ENCODE measurements around the gene FHAD1.
A peak's percentile ranks its signal among the peaks of the same experiment; 100 is the strongest.

Gene FHAD1

DNA sequence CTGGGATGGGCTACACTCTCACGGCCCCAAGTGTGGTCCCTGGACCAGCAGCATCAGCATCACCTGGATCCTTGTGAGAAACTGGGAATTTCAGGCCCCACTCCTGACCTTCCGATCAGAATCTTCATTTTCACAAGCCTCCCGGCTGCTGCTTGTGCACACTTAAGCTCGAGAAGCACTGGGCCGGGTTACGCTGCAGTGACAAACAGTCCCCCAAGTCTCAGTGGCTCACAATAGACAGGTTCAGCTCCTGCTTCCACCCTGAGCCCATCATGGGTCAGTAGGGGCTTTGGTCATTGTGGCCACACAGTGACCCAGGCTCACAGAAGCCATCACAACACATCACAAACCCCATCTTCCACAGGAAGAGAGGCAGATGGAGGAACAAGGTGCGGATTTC lies 63.5 kb downstream of the FHAD1 start:
- DNase-seq, result no peak

DNA sequence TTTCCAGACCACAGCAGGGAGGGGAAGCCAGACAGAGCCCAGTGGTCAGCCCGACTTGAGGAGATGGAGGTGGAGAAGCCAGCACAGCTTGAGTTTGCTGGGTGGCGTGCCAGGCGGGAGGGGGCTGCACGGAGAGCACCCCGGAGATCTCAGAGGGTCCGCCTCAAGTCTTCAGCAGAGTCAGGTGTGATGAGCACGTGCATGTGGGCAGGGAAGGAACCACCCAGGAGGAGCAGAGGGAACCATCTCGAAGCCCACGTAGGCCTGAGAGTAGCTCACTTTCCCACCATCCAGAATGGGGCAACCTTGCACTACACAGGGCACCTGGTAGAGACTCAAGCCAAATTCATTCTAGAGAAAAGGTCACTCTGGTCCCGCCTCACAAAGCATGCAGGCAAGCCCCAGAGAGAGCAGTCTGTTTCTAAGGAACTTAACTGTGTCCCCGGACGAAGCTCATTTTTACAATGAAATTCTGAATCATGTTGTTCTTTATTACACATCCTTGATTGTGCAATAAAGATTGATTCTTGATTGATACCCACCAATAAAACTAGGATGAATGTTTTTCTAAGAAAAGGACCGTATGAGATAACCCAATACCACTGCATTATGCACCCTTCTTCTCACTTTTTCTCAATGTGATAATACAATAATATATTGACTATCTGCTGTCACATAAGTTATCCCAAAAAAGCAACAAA lies 64.2 kb downstream of the FHAD1 start:
- DNase-seq, result no peak

DNA sequence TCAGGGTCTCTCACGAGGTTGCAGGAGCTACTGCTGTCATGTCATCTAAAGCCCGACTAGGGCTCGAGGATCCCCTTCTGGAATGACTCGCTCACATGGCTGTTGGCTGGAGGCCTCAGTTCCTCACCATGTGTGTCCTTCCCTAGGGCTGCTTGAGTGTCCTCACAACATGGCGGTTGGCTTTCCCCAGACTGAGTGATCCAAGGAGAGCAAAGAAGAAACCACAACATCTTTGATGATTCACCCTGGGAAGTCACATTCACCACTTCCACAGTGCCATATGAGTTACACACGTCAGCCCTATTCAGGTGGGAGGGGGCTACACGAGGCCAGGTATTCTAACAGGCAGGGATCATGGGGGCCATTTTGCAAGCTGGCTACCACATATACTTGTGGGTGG lies 64.9 kb downstream of the FHAD1 start:
- no peak for DNase-seq

GRCh38 chr1:15312626-15313411 lies 65.8 kb downstream of the FHAD1 start:
- DNase-seq, result no peak

DNA sequence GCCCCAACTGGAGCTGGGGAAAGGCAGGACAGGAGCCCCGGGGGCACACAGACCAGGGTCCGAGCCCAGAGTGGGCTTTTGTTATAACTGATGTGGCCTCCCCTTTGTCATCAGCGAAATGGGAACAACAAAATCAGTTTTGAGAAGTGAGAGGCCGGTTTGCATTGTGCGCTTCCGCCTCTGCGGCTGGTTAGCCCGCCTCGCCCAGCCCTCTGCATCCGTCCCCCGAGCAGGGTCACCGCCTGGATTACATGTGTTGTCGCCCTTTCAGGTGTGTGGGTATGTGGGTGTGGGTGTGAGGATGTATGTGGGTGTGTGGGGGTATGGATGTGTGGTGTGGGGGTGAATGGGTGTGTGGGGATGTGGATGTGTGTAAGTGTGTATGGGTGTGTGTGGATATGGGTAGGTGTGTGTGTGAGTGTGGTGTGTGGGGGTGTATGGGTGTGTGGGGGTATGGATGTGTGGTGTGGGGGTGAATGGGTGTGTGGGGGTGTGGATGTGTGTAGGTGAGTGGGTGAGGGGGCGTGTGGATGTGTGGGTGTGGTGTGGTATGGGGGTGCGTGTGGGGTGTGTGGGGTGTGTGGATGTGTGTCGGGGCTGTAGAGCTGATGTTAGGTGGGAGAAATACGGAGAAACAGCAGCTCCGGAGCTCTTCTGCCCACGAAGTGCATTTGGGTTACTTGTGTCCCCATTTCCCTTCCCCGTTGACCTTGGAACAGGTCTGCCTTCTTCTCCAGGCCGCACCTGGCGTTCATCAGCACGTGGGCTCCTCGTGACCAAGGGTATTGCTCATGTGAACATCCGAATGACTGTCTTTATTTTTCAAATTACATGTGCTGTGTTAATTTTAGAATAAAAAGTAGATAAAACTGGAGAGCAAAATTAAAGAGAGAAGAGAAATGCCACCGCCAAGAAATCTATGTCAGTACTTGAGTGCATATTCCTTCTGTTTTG lies 67.6 kb downstream of the FHAD1 start:
- DNase-seq, result no peak

DNA sequence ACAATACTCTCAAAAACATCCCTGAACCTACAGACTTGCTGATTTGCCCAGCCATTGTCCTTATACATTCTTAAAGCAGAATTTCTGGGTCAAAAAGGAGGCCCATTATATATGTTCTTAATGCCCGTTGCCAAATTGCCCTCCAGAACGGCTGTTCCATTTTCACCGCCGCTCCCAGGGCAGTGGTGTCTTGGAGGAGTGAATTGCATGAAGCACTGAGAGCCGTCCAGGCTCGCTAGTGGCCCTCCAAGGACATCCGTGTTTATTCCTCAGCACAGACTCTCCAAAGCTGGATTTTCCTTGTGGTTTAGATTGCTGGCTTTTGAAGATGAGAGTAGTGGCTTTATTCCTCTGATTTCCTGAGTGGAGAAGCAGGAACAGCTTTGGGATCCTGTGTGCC lies 68.8 kb downstream of the FHAD1 start:
- DNase-seq, result no peak

DNA sequence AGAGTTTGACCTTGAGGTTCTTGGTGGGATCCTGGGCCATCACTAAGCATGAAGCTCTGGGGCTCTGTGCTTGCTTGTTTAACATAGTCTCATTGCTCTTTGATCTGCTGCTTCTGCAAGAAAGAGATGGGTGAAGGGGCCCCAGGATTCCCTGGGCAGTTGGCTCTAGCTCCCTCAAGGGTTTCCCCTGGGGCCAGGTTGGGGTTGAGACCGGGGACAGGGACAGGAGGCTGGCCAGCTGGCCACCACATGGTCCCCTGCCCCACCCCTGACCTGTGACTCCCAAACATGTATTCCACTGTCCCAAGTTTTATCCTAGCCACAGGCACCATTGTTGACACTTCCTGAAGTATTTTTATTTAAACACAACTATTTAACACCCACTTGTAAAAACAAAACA lies 69.5 kb downstream of the FHAD1 start:
- no peak for DNase-seq

GRCh38 chr1:15320267-15320666 lies 73.2 kb downstream of the FHAD1 start:
- DNase-seq, result no peak

DNA sequence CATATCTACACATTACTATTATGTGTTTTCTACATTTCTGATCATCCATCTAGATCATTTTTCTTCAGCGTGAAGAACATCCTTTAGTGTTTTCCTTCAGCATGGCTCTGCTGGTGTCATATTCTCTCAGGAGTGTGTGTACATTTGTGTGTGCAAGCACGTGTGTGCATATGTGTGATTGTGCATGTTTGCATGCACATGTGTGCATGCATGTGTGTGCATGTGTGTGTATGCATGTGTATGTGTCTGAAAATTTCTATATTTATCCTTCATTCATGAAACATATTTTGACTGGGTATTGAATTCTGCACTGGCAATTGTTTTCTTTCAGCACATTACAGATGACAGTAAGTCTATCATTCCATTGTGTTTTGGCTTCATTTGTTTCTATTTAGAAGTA lies 74.6 kb downstream of the FHAD1 start:
- no peak for DNase-seq

DNA sequence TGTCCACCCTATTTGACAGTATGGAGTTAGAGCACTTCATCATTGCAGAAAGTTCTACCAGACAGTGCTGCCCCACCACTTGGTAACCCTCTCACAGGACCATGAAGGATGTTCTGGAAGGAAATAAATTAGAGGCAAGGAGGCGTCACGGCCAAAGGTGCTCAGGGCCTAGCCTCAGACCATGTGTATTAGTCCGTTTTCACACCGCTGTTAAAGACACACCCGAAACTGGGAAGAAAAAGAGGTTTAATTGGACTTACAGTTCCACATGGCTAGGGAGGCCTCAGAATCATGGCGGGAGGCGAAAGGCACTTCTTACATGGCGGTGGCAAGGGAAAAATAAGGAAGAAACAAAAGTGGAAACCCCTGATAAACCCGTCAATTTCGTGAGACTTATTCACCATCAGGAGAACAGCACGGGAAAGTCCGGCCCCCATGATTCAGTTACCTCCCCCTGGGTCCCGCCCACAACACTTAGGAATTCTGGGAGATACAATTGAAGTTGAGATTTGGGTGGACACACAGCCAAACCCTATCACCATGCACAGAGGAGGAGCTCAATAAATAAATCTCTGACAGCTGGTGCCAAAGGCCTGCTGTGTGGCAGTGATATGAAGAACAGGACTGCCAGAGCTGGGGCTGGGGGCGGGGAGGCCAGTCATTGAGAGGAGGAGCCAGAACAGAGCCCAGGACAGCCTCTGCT lies 75.8 kb downstream of the FHAD1 start:
- no peak for DNase-seq

GRCh38 chr1:15323351-15323988 lies 76.4 kb downstream of the FHAD1 start:
- DNase-seq, result peak; percentile 55

DNA sequence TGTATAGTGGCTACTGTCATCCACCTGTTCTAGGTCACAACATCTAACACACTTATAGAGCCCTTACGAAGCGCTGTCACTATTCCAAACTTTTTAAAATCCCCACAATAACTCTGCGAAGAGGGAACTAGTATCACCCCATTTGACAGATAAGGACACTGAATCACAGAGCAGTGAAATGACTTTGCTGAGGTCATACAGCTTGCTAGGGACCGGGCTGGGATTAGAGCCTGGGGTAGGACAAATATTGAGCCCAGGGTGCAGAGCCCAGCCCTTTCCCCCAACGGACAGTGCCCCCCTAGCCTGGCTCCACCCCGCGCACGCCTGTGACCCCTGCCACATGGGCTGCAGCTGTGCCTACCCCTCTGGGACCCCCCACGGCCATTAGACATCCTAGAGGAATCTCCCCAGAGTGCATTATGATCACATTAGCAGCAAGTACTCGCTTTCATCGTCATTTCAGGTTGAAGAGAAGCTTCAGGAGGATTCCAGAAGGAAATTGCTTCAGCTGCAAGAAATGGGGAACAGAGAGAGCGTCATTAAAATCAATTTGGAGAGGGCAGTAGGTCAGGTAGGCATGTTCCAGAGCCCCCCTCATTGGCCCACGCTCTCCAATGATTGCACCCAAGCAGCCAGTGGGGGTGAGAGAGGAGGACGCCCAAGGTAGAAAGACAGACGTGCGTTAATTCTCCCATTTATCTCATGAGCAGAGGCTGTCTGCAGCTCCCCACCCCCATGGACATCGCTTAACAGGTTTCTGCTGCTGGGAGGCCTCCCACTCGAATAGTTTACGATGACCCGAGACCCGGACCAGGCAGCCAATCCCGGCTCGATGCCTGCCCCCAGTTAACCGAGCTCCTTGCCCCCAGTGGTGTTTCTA lies 77.2 kb downstream of the FHAD1 start:
- DNase-seq, result no peak

DNA sequence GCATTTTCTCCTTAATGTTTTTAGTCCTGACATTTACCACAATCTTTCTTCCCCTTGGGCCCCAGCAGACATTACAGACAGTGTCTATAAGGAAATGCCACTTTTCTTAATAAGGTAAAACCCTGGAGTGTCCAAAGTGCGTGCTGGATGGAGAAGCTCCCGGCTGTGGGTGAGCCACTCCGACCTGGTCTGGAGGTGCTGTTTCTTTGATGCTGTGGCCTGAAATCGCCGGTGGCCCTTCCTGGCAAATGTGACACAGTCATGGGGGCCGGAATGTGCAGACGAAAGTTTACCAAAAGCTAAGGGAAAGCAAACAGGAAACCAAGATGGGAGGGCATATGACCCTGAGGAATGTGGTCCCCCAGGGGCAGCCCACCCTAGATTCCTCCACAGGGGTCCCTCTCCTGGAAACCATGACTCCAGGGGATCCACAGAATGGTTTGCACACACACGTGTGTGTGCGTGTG lies 77.9 kb downstream of the FHAD1 start:
- no peak for DNase-seq

- no peak for DNase-seq
Observed at GRCh38 chr1:15325375-15326085, 78.5 kb downstream of the FHAD1 start.

- peak; percentile 71 for DNase-seq
Observed at GRCh38 chr1:15326691-15327588, 79.9 kb downstream of the FHAD1 start.

- no peak for DNase-seq
Observed at GRCh38 chr1:15328351-15329103, 81.5 kb downstream of the FHAD1 start.

- DNase-seq, result no peak
Observed at GRCh38 chr1:15329104-15329820, 82.2 kb downstream of the FHAD1 start.

GRCh38 chr1:15330028-15330427 lies 83.0 kb downstream of the FHAD1 start:
- DNase-seq, result no peak

Data from NCI-H2107 (cell line).